ENCODE data around the gene PTK7.

PTK7 gene

DNA sequence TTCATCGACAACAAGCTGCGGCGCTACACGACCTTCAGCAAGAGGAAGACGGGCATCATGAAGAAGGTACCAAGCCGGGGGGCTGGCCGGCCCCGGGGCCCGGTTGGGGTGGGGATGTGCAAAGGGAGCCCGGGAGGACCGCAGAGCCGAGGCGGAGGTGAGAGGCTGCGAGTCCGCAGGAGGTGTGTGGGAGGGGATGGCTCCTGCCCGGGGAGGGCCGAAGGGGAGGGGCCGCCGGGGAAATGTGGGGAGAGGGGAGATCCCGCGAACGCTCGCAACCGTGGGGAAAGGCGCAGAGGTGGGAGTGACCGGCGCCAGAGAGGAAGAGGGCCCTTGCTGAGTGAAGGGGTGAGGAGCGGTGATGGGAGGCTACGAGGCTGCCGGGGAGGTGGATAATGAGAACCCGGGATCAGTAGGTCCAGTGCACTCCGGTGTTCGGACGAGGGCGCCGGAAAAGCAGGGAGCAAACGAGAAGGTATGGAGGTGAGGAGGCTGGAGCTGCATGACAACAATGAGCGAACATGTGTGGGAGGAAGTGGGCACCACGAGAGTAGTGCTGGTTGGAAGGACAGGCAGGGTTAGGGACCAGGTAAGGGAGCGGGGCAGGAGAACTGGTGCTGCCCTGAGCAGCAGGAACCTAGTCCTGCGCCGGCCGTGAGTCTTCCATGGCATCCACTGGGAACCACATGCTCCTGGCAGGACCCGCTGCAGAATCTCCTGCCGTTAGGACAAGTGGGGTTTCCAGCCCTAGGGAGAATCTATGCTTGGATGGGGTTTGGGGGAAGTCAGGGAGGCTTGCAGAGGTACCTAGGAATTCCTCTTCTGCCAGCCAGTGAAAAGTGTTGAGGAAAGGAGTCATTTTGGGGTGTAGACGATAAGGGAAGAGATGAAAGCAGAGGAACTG, 96.2 kb downstream of the PTK7 start:
- no peak for TF ChIP-seq EZH2phosphoT487 (IDR thresholded peaks at IDR 0.05; ENCODE audit: borderline replicate concordance)
- TF ChIP-seq, protein P1, sequence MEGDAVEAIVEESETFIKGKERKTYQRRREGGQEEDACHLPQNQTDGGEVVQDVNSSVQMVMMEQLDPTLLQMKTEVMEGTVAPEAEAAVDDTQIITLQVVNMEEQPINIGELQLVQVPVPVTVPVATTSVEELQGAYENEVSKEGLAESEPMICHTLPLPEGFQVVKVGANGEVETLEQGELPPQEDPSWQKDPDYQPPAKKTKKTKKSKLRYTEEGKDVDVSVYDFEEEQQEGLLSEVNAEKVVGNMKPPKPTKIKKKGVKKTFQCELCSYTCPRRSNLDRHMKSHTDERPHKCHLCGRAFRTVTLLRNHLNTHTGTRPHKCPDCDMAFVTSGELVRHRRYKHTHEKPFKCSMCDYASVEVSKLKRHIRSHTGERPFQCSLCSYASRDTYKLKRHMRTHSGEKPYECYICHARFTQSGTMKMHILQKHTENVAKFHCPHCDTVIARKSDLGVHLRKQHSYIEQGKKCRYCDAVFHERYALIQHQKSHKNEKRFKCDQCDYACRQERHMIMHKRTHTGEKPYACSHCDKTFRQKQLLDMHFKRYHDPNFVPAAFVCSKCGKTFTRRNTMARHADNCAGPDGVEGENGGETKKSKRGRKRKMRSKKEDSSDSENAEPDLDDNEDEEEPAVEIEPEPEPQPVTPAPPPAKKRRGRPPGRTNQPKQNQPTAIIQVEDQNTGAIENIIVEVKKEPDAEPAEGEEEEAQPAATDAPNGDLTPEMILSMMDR (conservative IDR thresholded peaks at IDR 0.05; ENCODE audit: low read length), result no peak
- H3K9me2 ChIP-seq (replicated peaks; ENCODE audit: low read depth, low read length), result no peaks in the 10 kb centered on the region
- 0 out of 2 replicates have a peak, but pooled peaks cover 4% of the 10 kb centered on the region for H3F3A ChIP-seq (ENCODE audit: low read depth)
- peaks cover 51% of the 10 kb centered on the region for H3K79me2 ChIP-seq (ENCODE audit: insufficient read depth, low read length)
- H3K27me3 ChIP-seq (ENCODE audit: insufficient read depth, low read length, poor library complexity, severe bottlenecking), result no peaks in the 10 kb centered on the region
- peak overlapping the region; percentile 84 for H3K4me3 ChIP-seq (ENCODE audit: low read length, poor library complexity, severe bottlenecking)
- H2AFZ ChIP-seq (ENCODE audit: low read length), result no peak overlapping the region; the same call in 1 of the 2 replicates
- H3K36me3 ChIP-seq (ENCODE audit: insufficient read depth, low read length), result peaks cover 22% of the 10 kb centered on the region; the same call in 1 of the 2 replicates
- peak overlapping the region; percentile 92 for H3K4me2 ChIP-seq (ENCODE audit: low read depth, low read length, poor library complexity, severe bottlenecking)
- H3K9me3 ChIP-seq (ENCODE audit: insufficient read depth, low read depth, low read length), result no peaks in the 10 kb centered on the region
- peaks cover 44% of the 10 kb centered on the region for H4K20me1 ChIP-seq (ENCODE audit: insufficient read depth, low read length, poor library complexity, severe bottlenecking)
- peak overlapping the region; percentile 93 for H3K9ac ChIP-seq (ENCODE audit: low read depth, low read length, poor library complexity, severe bottlenecking)
- H3K4me1 ChIP-seq (ENCODE audit: insufficient read depth, low read length, poor library complexity, severe bottlenecking), result peaks cover 39% of the 10 kb centered on the region

DNA sequence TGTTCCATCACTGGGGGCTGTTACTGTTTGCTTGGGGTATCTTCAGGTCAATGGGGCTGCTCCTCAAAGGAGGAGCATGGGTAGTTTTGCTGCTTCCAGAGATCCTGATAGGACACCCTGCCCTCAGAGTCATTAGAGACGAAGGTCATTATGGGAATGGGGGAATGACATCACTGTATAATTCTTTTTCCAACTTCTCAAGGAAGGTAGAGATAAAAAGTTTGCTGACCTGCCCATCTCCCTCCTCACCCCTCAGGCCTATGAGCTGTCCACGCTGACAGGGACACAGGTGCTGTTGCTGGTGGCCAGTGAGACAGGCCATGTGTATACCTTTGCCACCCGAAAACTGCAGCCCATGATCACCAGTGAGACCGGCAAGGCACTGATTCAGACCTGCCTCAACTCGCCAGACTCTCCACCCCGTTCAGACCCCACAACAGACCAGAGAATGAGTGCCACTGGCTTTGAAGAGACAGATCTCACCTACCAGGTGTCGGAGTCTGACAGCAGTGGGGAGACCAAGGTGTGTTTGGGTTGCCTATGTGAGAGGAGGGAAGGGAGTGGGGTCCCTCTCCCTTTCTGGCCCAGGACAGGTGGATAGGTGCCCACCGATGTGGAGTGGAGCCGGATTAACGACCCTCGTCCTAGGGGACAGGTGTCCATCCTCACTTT, 97.6 kb downstream of the PTK7 start:
- Histone ChIP-seq H3K9me3 (ENCODE audit: insufficient read depth, low read depth, low read length) (no peaks in the 10 kb centered on the region), H3K36me3 (ENCODE audit: insufficient read depth, low read length) (peaks cover 33% of the 10 kb centered on the region; the same call in 1 of the 2 replicates), H4K20me1 (ENCODE audit: insufficient read depth, low read length, poor library complexity, severe bottlenecking) (peaks cover 44% of the 10 kb centered on the region), H3K4me1 (ENCODE audit: insufficient read depth, low read length, poor library complexity, severe bottlenecking) (peaks cover 39% of the 10 kb centered on the region), H3F3A (ENCODE audit: low read depth) (0 out of 2 replicates have a peak, but pooled peaks cover 4% of the 10 kb centered on the region), H3K27me3 (ENCODE audit: insufficient read depth, low read length, poor library complexity, severe bottlenecking) (no peaks in the 10 kb centered on the region), H3K9ac (ENCODE audit: low read depth, low read length, poor library complexity, severe bottlenecking) (peak overlapping the region; percentile 93), H3K79me2 (ENCODE audit: insufficient read depth, low read length) (peaks cover 55% of the 10 kb centered on the region), H3K4me2 (ENCODE audit: low read depth, low read length, poor library complexity, severe bottlenecking) (peak overlapping the region; percentile 92), H3K4me3 (ENCODE audit: low read length, poor library complexity, severe bottlenecking) (peak overlapping the region; percentile 84), H3K9me2 (replicated peaks; ENCODE audit: low read depth, low read length) (no peaks in the 10 kb centered on the region), H2AFZ (ENCODE audit: low read length) (no peak overlapping the region)
- TF ChIP-seq, protein P1 (conservative IDR thresholded peaks at IDR 0.05; ENCODE audit: low read length), result no peak
- TF ChIP-seq EZH2phosphoT487 (IDR thresholded peaks at IDR 0.05; ENCODE audit: borderline replicate concordance), result no peak

- peaks cover 41% of the 10 kb centered on the region; the same call in 1 of the 2 replicates for H3K36me3 ChIP-seq (ENCODE audit: insufficient read depth, low read length)
- H2AFZ ChIP-seq (ENCODE audit: low read length), result no peak overlapping the region
- H3K79me2 ChIP-seq (ENCODE audit: insufficient read depth, low read length), result peaks cover 55% of the 10 kb centered on the region
- no peaks in the 10 kb centered on the region for H3F3A ChIP-seq (ENCODE audit: low read depth)
- no peaks in the 10 kb centered on the region for H3K27me3 ChIP-seq (ENCODE audit: insufficient read depth, low read length, poor library complexity, severe bottlenecking)
- no peak for TF ChIP-seq EZH2phosphoT487 (IDR thresholded peaks at IDR 0.05; ENCODE audit: borderline replicate concordance)
- TF ChIP-seq, protein P1 (conservative IDR thresholded peaks at IDR 0.05; ENCODE audit: low read length), result no peak
- peaks cover 39% of the 10 kb centered on the region for H3K4me1 ChIP-seq (ENCODE audit: insufficient read depth, low read length, poor library complexity, severe bottlenecking)
- H4K20me1 ChIP-seq (ENCODE audit: insufficient read depth, low read length, poor library complexity, severe bottlenecking), result peaks cover 44% of the 10 kb centered on the region
- peak overlapping the region; percentile 84 for H3K4me3 ChIP-seq (ENCODE audit: low read length, poor library complexity, severe bottlenecking)
- H3K4me2 ChIP-seq (ENCODE audit: low read depth, low read length, poor library complexity, severe bottlenecking), result peak overlapping the region; percentile 92
- H3K9me3 ChIP-seq (ENCODE audit: insufficient read depth, low read depth, low read length), result no peaks in the 10 kb centered on the region
- peak overlapping the region; percentile 93 for H3K9ac ChIP-seq (ENCODE audit: low read depth, low read length, poor library complexity, severe bottlenecking)
- no peaks in the 10 kb centered on the region for H3K9me2 ChIP-seq (replicated peaks; ENCODE audit: low read depth, low read length)
Observed at GRCh38 chr6:43174263-43175112, 98.4 kb downstream of the PTK7 start.
